Sigmoid colon (tissue), 7 donors: ENCODE results near the gene KY. TPM values are rescaled to one million over a fixed set of nuclear protein-coding genes. Genes with fewer than 3 reads are reported as not detected.

Experiments used
- DNase-seq: peaks from one replicate; pipeline ENCODE4 v3.0.0-alpha.2; 2019
- H3K27ac ChIP-seq, 4 donors: fragments of 200-600 bp; sonication (generic); one replicate each; pipeline ENCODE4 v1.5.1; 2016 to 2019; ENCODE audit warnings: mild to moderate bottlenecking in 1 of 4
- H3K27me3 ChIP-seq, 3 donors: fragments of 200-600 bp; sonication (generic); one replicate each; pipeline ENCODE4 v1.5.1; 2019; ENCODE audit warnings: mild to moderate bottlenecking in 1 of 3
- H3K36me3 ChIP-seq, 4 donors: fragments of 200-600 bp; sonication (generic); one replicate each; pipeline ENCODE4 v1.5.1; 2016 to 2019
- H3K4me1 ChIP-seq, 4 donors: fragments of 200-600 bp; sonication (generic); one replicate each; pipeline ENCODE4 v1.5.1; 2017 to 2019
- H3K4me3 ChIP-seq, 4 donors: fragments of 200-600 bp; sonication (generic); one replicate each; pipeline ENCODE4 v1.5.1; 2017 to 2019; ENCODE audit warnings: mild to moderate bottlenecking in 2 of 4, moderate library complexity in 1 of 4
- H3K9me3 ChIP-seq, 4 donors: fragments of 200-600 bp in 3 of 4; sonication (generic) in 3 of 4; one replicate each; pipeline versions ENCODE4 v1.5.1 to v1.6.1; 2013 to 2019
- EP300 ChIP-seq, 4 donors: sonication (generic); formaldehyde crosslinking; IDR thresholded peaks; one replicate each; pipeline ENCODE4 v1.6.1; 2017; ENCODE audit warnings: antibody characterized with exemption in 4 of 4
- POLR2A ChIP-seq, 2 donors: fragments of 450-650 bp; IDR thresholded peaks; one replicate each; pipeline ENCODE4 v1.6.1; 2016; ENCODE audit warnings: antibody characterized with exemption in 2 of 2, mild to moderate bottlenecking in 2 of 2, moderate library complexity in 2 of 2
- POLR2AphosphoS5 ChIP-seq, 4 donors: sonication (generic); formaldehyde crosslinking; IDR thresholded peaks; one replicate each; pipeline ENCODE4 v1.6.1; 2017; ENCODE audit warnings: antibody characterized with exemption in 4 of 4
- WGBS, 2 donors: extraction: QIAGEN DNeasy Blood & Tissue Kit; methylation state at CpG; one replicate each; pipeline ENCODE4 v1.1.7; 2013; 5-methylcytosine and 5-hydroxymethylcytosine counted together
- intact Hi-C: fragments of 100-400 bp; cut with DNase I; formaldehyde crosslinking; loops from one replicate; pipeline ENCODE4 v1.15.1; 2023
- polyA plus RNA-seq, 3 donors: library from polyadenylated mRNA; stranded (reverse); fragments of 200-250 nt; gene quantifications; one replicate each; pipeline ENCODE4 v1.2.3, GENCODE V29; 2013
- total RNA-seq, 4 donors: library from RNA; depleted of rRNA; stranded (reverse); fragments of >200 nt; gene quantifications; one replicate each; pipeline ENCODE4 v1.1.0, GENCODE V29; 2016
- TF ChIP-seq, protein P1 (sequence below), 4 experiments: fragments of 450-650 bp in 3 of 4; fragments of 200-600 bp in 1 of 4; IDR thresholded peaks; one replicate each; pipeline ENCODE4 v1.5.1; 2016 to 2019; ENCODE audit warnings: antibody characterized with exemption in 4 of 4, mild to moderate bottlenecking in 3 of 4, moderate library complexity in 2 of 4
- donor health status: healthy with polysubstance abuse.
- donor health status: Bipolar disorder and iron deficiency.
- donor health status: healthy.

Gene KY
- total and polyA plus RNA-seq, 7 donors, result 0.13 to 3.9 (median 3.0) TPM; not detected in 2

DNA sequence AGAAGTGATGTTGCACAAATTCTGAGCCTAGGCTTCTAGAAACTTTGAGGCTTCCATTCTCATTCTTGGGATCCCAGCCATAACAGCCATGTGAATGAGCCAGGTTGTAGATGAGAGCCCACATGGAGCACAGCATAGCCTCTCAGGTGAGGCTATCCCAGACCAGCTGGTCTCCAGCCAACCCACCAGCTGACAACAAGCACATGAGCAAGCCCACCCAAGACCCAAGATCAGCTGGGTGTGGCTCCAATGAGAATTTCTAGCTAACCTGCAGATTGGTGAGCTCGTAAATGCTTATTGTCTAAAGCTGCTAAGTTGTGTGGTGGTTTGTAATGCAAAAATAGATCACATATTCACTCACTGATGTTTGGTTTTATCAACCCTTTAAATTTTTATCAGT is 14.4 kb downstream of the KY start:
- H3K9me3 ChIP-seq, result no peaks in the 10 kb centered on the region
- H3K4me1 ChIP-seq, result no peaks in the 10 kb centered on the region
- no peak overlapping the region for H3K27ac ChIP-seq
- no peaks in the 10 kb centered on the region for H3K36me3 ChIP-seq
- no peak overlapping the region for H3K4me3 ChIP-seq
- H3K27me3 ChIP-seq, result no peaks in the 10 kb centered on the region
- WGBS, 2 donors, result 83 to 95% methylated on average over 1 of the region's 1 CpG
- TF ChIP-seq POLR2AphosphoS5 (IDR thresholded peaks at IDR 0.05) (no peak), POLR2A (IDR thresholded peaks at IDR 0.05) (no peak), EP300 (IDR thresholded peaks at IDR 0.05) (no peak)
- TF ChIP-seq, protein P1, sequence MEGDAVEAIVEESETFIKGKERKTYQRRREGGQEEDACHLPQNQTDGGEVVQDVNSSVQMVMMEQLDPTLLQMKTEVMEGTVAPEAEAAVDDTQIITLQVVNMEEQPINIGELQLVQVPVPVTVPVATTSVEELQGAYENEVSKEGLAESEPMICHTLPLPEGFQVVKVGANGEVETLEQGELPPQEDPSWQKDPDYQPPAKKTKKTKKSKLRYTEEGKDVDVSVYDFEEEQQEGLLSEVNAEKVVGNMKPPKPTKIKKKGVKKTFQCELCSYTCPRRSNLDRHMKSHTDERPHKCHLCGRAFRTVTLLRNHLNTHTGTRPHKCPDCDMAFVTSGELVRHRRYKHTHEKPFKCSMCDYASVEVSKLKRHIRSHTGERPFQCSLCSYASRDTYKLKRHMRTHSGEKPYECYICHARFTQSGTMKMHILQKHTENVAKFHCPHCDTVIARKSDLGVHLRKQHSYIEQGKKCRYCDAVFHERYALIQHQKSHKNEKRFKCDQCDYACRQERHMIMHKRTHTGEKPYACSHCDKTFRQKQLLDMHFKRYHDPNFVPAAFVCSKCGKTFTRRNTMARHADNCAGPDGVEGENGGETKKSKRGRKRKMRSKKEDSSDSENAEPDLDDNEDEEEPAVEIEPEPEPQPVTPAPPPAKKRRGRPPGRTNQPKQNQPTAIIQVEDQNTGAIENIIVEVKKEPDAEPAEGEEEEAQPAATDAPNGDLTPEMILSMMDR (IDR thresholded peaks at IDR 0.05), result no peak
- no peak for DNase-seq
- intact Hi-C loops, result no loop called here

DNA sequence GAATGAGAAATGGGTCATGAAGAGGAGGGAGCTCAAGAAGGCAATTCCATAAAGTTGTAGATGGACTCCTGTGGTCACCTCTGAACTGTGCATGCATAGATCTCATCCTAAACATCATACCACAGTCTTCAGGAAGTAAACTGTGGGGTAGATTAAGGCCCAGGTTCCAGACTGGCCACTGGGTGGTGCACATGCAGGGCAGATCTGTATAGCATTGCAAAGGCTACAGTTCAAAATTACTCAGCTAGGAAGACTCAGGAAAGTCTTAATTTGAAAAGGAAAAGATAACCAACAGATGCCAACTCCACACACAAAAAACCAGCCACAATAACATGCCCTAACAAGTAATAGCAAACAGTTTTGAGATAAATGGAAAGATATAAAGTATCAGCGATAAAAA is 20.3 kb downstream of the KY start:
- no peak for DNase-seq
- no peaks in the 10 kb centered on the region for H3K9me3 ChIP-seq
- no peak overlapping the region for H3K4me3 ChIP-seq
- TF ChIP-seq EP300 (IDR thresholded peaks at IDR 0.05) (no peak), POLR2A (IDR thresholded peaks at IDR 0.05) (no peak), POLR2AphosphoS5 (IDR thresholded peaks at IDR 0.05) (no peak)
- TF ChIP-seq, protein P1 (IDR thresholded peaks at IDR 0.05), result no peak
- 93 to 98% methylated on average over 1 of the region's 1 CpG for WGBS, 2 donors
- H3K27ac ChIP-seq, result no peak overlapping the region
- peaks cover 0 to 7% (median 0%) of the 10 kb centered on the region in 4 donors for H3K36me3 ChIP-seq
- H3K4me1 ChIP-seq, result no peaks in the 10 kb centered on the region
- no peaks in the 10 kb centered on the region for H3K27me3 ChIP-seq
- intact Hi-C loops, result no loop called here

DNA sequence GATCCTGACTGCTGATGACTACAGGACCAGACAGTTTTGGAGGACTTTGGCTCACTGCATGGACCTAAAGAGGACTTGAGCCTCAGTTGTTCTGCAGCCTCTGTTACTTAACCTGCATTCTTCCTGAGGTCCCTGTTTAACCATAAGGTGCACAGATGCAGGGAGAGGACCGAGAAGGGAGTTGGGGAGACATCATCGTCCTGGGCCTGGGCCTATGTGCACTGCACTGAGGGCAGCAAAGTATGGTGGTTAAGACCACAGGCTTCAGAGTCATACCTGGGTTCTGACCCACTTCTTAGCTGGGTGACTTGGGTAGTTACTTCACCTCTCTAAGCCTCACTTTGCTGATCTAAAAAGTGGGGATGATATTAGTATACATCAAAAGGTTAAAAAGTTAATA is 21.9 kb downstream of the KY start:
- 83 to 91% methylated on average over 2 of the region's 2 CpGs for WGBS, 2 donors
- DNase-seq, result no peak
- Histone ChIP-seq H3K27me3 (no peaks in the 10 kb centered on the region), H3K9me3 (peaks cover 0 to 2% (median 0%) of the 10 kb centered on the region in 4 donors), H3K36me3 (peaks cover 0 to 7% (median 0%) of the 10 kb centered on the region in 4 donors), H3K27ac (no peak overlapping the region), H3K4me1 (no peaks in the 10 kb centered on the region), H3K4me3 (no peak overlapping the region)
- TF ChIP-seq POLR2A (IDR thresholded peaks at IDR 0.05) (no peak), EP300 (IDR thresholded peaks at IDR 0.05) (no peak), POLR2AphosphoS5 (IDR thresholded peaks at IDR 0.05) (no peak)
- TF ChIP-seq, protein P1 (IDR thresholded peaks at IDR 0.05), result no peak
- intact Hi-C loops, result no loop called here

DNA sequence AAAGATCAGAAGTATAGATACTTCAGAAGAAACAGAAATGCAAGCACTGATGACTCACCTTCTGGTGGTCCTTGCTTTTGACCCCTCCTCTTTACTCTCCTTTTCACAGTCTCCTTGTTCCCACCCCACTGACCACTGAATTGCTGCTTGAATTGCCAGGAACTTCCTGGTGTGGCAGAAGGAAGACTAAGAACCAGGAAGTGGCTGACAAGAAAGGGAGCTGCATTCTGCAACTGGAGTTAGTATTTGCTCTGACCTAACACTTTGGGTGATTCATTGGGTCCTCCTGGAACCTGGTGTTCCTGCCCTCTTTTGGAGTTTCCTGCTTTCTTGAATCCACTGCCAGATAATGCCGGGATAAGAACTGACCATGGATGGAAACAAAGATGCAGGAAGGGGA is 23.0 kb downstream of the KY start:
- TF ChIP-seq EP300 (IDR thresholded peaks at IDR 0.05) (no peak), POLR2AphosphoS5 (IDR thresholded peaks at IDR 0.05) (no peak), POLR2A (IDR thresholded peaks at IDR 0.05) (no peak)
- 41 to 72% methylated on average over 1 of the region's 1 CpG for WGBS, 2 donors
- intact Hi-C loops, result no loop called here
- H3K4me1 ChIP-seq, result no peaks in the 10 kb centered on the region
- DNase-seq, result no peak
- peaks cover 0 to 7% (median 0%) of the 10 kb centered on the region in 4 donors for H3K36me3 ChIP-seq
- H3K9me3 ChIP-seq, result peaks cover 0 to 2% (median 0%) of the 10 kb centered on the region in 4 donors
- H3K4me3 ChIP-seq, result no peak overlapping the region
- H3K27me3 ChIP-seq, result no peaks in the 10 kb centered on the region
- H3K27ac ChIP-seq, result no peak overlapping the region

DNA sequence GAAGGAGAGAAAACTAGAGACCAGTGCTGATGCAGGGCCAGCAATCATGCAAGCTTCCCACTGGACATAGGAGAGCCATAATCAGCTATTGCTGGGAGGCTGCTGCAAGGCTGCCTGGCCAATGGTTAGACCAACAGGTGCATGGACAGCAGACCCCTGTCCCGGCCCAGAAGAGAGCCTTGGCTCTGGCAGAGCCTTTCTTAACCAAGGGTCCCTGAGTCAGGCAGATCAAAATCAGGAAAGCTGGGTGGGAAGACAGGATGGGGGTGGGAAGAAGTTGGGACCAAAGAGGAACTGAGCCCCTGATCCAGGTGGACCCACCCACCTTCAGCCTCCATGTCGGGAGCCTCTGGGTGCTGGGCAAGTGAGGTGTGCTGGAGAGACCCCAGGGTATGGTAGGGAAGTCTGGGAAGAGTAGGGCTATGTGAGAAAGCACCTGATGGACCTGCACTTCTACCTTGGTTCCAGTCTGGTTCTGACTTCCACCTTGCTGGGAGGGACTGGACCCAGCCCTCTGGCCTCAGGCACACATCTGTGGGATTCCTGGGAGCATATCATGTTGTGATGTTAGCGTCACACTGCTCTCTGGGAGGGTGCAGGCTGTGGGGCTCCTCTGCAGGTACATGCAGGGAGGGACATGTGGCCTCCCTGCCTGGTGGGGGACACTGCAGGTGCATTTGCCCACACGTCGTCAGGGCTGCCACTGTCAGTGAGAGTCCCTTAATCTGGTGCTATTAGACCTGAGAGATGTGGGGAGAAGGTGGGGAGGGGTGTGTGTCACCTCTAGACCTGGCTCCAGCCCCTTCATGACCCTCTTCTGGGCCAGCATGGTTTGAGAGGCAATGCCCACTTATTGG is 24.7 kb downstream of the KY start:
- no peak for TF ChIP-seq EP300 (IDR thresholded peaks at IDR 0.05)
- TF ChIP-seq, protein P1 (IDR thresholded peaks at IDR 0.05), result no peak
- H3K36me3 ChIP-seq, result peaks cover 0 to 7% (median 0%) of the 10 kb centered on the region in 4 donors
- no peak for DNase-seq
- 91 to 96% methylated on average over 5 of the region's 5 CpGs for WGBS, 2 donors
- no peak overlapping the region for H3K4me3 ChIP-seq
- intact Hi-C loops, result no loop called here
- peaks cover 0 to 2% (median 0%) of the 10 kb centered on the region in 4 donors for H3K9me3 ChIP-seq
- no peaks in the 10 kb centered on the region for H3K27me3 ChIP-seq
- H3K4me1 ChIP-seq, result no peaks in the 10 kb centered on the region
- H3K27ac ChIP-seq, result no peak overlapping the region
